Activated T-cell treated with anti-CD3 and anti-CD28 coated beads, Interleukin-2, amount 50 U/mL, for 4 hours (primary cell): ENCODE results near the gene PNKD. TPM values are rescaled to one million over a fixed set of nuclear protein-coding genes. Genes with fewer than 3 reads are reported as not detected.

Experiments
- ATAC-seq, 2 donors: fragments of 200-7000 bp; cut with Tn5 transposase; one replicate each; pipeline ENCODE4 v1.10.0; 2021
- DNase-seq: peaks from one replicate; pipeline ENCODE4 v3.0.0-alpha.2; 2020
- H3K27me3 Mint-ChIP-seq: one replicate; pipeline ENCODE4 v1.8.0; 2021; ENCODE audit warnings: low read depth, mixed read lengths
- H3K36me3 Mint-ChIP-seq: one replicate; pipeline ENCODE4 v1.8.0; 2022; ENCODE audit warnings: mixed read lengths; ENCODE audit not compliant: insufficient read depth
- H3K4me1 Mint-ChIP-seq: one replicate; pipeline ENCODE4 v1.8.0; 2021; ENCODE audit warnings: low read depth, mixed read lengths
- H3K4me3 Mint-ChIP-seq: one replicate; pipeline ENCODE4 v1.8.0; 2021; ENCODE audit warnings: mild to moderate bottlenecking, moderate library complexity, mixed read lengths
- H3K9me3 Mint-ChIP-seq: one replicate; pipeline ENCODE4 v1.8.0; 2021; ENCODE audit warnings: mixed read lengths
- total RNA-seq, 3 donors: library from RNA; stranded (reverse); gene quantifications; one replicate each; pipeline ENCODE4 v1.2.1, GENCODE V29; 2021

The PNKD gene, protein sequence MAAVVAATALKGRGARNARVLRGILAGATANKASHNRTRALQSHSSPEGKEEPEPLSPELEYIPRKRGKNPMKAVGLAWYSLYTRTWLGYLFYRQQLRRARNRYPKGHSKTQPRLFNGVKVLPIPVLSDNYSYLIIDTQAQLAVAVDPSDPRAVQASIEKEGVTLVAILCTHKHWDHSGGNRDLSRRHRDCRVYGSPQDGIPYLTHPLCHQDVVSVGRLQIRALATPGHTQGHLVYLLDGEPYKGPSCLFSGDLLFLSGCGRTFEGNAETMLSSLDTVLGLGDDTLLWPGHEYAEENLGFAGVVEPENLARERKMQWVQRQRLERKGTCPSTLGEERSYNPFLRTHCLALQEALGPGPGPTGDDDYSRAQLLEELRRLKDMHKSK
- total RNA-seq, result 10 to 100 TPM; 14.7 to 19.1 (median 17.8) TPM

DNA sequence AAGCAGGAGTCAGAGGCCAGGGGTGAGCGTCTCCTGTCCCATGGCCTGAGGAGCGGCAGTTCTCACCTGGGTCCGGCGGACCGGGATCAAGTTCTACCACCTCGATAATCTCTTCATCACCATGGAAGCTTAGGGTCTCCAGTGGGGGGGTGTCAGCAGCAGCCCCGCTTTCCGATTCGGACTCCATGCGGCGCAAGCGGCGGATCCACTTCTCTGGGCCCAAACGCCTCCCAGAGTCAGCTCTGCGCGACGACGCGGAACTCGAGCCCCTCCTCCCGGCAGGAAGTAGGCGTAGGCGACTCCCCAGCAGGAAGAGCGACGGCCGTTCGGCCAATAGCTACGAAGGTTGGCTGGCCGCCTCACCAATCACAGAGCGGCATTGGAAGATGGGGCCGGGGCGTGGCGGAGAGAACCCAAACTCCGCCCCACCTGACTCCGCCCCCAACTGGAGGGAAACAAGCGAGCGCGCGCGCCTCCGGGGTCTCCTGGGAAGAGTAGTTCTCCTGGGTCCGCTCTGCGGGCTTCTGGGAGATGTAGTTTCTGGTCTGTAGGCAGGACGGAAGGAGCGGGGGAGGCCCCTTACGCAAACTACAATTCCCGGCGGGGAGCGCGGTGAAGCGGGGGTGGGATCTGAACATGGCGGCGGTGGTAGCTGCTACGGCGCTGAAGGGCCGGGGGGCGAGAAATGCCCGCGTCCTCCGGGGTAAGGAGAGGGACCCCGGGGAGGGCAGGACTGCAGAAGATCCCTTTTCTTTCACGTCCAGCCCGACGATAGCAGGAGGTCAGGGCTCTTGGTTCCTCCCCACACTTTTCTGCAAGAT, at the start of gene PNKD, which contains the start of gene AAMP:
Gene PNKD (plus strand): TSS at position 620 of the 821 bp plus-strand sequence. CDS start 17 bp downstream, at position 637.
Gene AAMP (minus strand): TSS at position 238 of the 821 bp plus-strand sequence. CDS start 51 bp downstream, at position 187.
- peaks cover 34% of the 10 kb centered on the region for H3K36me3 Mint-ChIP-seq
- H3K4me1 Mint-ChIP-seq, result peaks cover 44% of the 10 kb centered on the region
- DNase-seq, result peak; percentile 100

DNA sequence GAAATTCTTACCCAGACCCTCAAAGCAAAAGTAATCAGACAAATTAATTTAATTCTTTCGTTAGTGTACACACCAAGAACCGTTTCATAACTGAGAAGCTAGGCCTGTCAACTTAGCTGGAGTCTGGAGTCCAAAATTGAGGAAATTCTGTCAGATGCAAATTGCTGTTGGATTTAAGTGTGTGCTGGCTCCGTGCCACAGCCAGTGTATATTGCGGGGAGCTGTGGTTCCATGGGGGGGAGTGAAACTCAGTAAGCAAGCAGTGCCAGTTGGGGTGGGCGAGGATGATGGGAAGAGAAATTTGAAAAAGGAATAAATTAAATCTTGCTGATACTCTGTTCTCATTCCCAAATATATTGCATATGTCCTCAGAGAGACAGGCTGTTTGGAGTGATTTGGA, 49.3 kb upstream of the PNKD start:
- ATAC-seq (no peak), DNase-seq (no peak)
- Mint-ChIP-seq H3K36me3 (peaks cover 42% of the 10 kb centered on the region), H3K4me3 (peak overlapping the region; percentile 97), H3K4me1 (peaks cover 74% of the 10 kb centered on the region), H3K9me3 (no peaks in the 10 kb centered on the region), H3K27me3 (no peaks in the 10 kb centered on the region)

More for the DNA sequence above, at the start of gene PNKD, which contains the start of gene AAMP:
- ATAC-seq, result peak; percentile 91 to 93
- Mint-ChIP-seq H3K27me3 (no peaks in the 10 kb centered on the region), H3K4me3 (peak within 1 kb of the TSS; percentile 97), H3K9me3 (no peaks in the 10 kb centered on the region)

DNA sequence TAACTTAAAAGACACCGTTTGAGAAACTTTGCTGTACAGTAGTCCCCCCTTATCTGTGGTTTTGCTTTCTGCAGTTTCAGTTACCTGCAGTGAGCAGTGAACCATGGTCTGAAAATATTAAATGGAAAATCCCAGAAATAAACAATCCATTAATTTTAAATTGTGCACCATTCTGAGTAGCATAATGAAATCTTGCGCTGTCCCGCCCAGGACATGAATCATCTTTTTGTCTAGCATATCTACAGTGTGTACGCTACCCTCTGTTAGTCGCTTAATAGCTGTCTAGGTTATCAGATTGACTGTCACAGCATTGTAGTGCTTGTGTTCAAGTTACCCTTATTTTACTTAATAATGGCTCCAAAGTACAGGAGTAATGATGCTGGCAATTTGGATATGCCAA, 47.3 kb upstream of the PNKD start:
- no peak for DNase-seq
- peak; percentile 59 to 65 for ATAC-seq
- H3K4me3 Mint-ChIP-seq, result peak overlapping the region; percentile 57
- H3K9me3 Mint-ChIP-seq, result no peaks in the 10 kb centered on the region
- peaks cover 85% of the 10 kb centered on the region for H3K4me1 Mint-ChIP-seq
- peaks cover 50% of the 10 kb centered on the region for H3K36me3 Mint-ChIP-seq
- H3K27me3 Mint-ChIP-seq, result no peaks in the 10 kb centered on the region

GRCh38 chr2:218224186-218224585, 46.1 kb upstream of the PNKD start:
- no peaks in the 10 kb centered on the region for H3K9me3 Mint-ChIP-seq
- ATAC-seq (no peak), DNase-seq (no peak)
- H3K27me3 Mint-ChIP-seq, result no peaks in the 10 kb centered on the region
- H3K36me3 Mint-ChIP-seq, result peaks cover 55% of the 10 kb centered on the region
- peak overlapping the region; percentile 45 for H3K4me3 Mint-ChIP-seq
- H3K4me1 Mint-ChIP-seq, result peaks cover 91% of the 10 kb centered on the region

DNA sequence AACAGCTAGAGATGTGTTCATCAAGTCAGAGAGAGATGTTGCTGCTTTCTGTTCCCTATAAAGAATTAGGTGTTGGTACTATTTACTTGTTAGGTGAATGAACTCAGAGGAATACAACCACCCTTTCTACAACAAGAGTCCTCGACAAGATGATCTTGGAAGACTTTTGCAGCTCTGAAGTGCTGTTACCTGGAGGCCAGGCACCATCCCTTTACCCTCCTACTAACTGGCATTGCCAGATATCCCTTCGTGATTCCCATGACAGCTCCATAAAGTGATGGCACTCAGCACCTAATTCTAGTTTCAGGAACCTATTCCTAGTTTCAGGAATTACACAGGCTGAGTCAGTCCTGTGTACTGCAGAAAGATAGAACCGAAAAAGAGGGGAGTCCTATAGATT, 43.4 kb upstream of the PNKD start:
- Mint-ChIP-seq H3K27me3 (no peaks in the 10 kb centered on the region), H3K4me3 (no peak overlapping the region), H3K9me3 (no peaks in the 10 kb centered on the region), H3K36me3 (peaks cover 54% of the 10 kb centered on the region), H3K4me1 (peaks cover 89% of the 10 kb centered on the region)
- ATAC-seq (no peak), DNase-seq (no peak)

DNA sequence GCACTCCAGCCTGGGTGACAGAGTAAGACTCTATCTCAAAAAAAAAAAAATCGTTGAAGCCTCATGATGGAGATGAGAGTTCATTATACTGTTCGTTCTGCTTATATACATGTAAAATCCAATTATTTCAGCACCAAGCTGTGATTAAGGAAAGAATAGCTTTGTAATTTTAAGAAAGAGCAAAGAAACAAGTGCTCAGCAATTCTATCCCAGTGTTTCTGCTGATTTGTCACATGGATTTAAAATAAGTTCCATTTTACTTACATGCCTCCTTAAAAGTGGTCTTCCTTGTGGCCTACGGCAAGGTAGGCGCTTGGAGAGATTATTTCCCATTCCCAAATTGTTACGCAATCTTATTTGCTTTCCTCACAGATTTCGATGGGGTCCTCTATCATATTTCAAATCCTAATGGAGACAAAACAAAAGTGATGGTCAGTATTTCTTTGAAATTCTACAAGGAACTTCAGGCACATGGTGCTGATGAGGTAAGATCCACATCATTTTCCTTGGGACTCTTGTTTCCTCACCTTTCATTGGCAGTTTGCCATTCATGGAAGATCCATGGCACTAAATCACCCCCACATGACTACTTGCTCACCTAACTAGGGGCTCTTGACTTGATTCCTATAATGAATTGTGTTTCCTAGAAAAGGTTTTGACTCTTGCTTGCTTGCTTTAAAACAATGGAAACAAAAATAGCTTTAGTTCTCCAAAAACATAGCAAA, 41.8 kb upstream of the PNKD start:
- H3K36me3 Mint-ChIP-seq, result peaks cover 63% of the 10 kb centered on the region
- H3K4me3 Mint-ChIP-seq, result no peak overlapping the region
- ATAC-seq (no peak), DNase-seq (no peak)
- no peaks in the 10 kb centered on the region for H3K9me3 Mint-ChIP-seq
- peaks cover 81% of the 10 kb centered on the region for H3K4me1 Mint-ChIP-seq
- H3K27me3 Mint-ChIP-seq, result no peaks in the 10 kb centered on the region

DNA sequence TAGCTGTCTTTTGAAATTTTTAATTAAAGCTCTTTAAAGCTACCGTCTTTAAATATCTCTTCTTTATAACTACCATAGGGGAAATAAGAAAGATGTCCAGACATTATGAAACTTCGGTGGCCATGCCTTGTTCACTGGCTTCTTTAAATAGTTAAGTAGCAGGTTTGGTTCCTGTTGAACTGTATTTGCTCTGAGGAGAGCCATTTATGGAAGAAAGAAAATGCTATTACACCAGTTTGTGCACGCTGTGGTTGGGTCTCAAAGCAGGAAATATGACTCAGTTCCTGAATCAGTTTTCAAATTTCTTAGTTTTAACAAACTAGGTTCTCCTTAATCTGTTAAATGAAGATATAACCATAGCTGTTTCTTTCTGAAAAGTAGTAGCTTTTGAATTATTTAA, 41.1 kb upstream of the PNKD start:
- Mint-ChIP-seq H3K4me3 (peak overlapping the region; percentile 37), H3K4me1 (peaks cover 78% of the 10 kb centered on the region), H3K27me3 (no peaks in the 10 kb centered on the region), H3K9me3 (no peaks in the 10 kb centered on the region), H3K36me3 (peaks cover 62% of the 10 kb centered on the region)
- DNase-seq (peak; percentile 20), ATAC-seq (peak; percentile 82 to 85)

- peak overlapping the region; percentile 13 for H3K4me3 Mint-ChIP-seq
- H3K36me3 Mint-ChIP-seq, result peaks cover 62% of the 10 kb centered on the region
- DNase-seq (no peak), ATAC-seq (no peak)
- no peaks in the 10 kb centered on the region for H3K9me3 Mint-ChIP-seq
- no peaks in the 10 kb centered on the region for H3K27me3 Mint-ChIP-seq
- H3K4me1 Mint-ChIP-seq, result peaks cover 77% of the 10 kb centered on the region
Observed at GRCh38 chr2:218229851-218230250, 40.5 kb upstream of the PNKD start.

GRCh38 chr2:218230882-218231281, 39.4 kb upstream of the PNKD start:
- no peaks in the 10 kb centered on the region for H3K9me3 Mint-ChIP-seq
- H3K27me3 Mint-ChIP-seq, result no peaks in the 10 kb centered on the region
- ATAC-seq (peak; percentile 67 to 74), DNase-seq (no peak)
- H3K36me3 Mint-ChIP-seq, result peaks cover 59% of the 10 kb centered on the region
- peak overlapping the region; percentile 9 for H3K4me3 Mint-ChIP-seq
- peaks cover 66% of the 10 kb centered on the region for H3K4me1 Mint-ChIP-seq

- DNase-seq, result no peak
- no peaks in the 10 kb centered on the region for H3K9me3 Mint-ChIP-seq
- peaks cover 44% of the 10 kb centered on the region for H3K4me1 Mint-ChIP-seq
- ATAC-seq, result no peak
- H3K36me3 Mint-ChIP-seq, result peaks cover 56% of the 10 kb centered on the region
- no peaks in the 10 kb centered on the region for H3K27me3 Mint-ChIP-seq
- no peak overlapping the region for H3K4me3 Mint-ChIP-seq
Observed at GRCh38 chr2:218233543-218233942, 36.8 kb upstream of the PNKD start.

- peaks cover 38% of the 10 kb centered on the region for H3K4me1 Mint-ChIP-seq
- no peaks in the 10 kb centered on the region for H3K27me3 Mint-ChIP-seq
- H3K36me3 Mint-ChIP-seq, result peaks cover 55% of the 10 kb centered on the region
- no peaks in the 10 kb centered on the region for H3K9me3 Mint-ChIP-seq
- H3K4me3 Mint-ChIP-seq, result no peak overlapping the region
- ATAC-seq, result no peak
- DNase-seq, result no peak
Observed at GRCh38 chr2:218234521-218234920, 35.8 kb upstream of the PNKD start.

DNA sequence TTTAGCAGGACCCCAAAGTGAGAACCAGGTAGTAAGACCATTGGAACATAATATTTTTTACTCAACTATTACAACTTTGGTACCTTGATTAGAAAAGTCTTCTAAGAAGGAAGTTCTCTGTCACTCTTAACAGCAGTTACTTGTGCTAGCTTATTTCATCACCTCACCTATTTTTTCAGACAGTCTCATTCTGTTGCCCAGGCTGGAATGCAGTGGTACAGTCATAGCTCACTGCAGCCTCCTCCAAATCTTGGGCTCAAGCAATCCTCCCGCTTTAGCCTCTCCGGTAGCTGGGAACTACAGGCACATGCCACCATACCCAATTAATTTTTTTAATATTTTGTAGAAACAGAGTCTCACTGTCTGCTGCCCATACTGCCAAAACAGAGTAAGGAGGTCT, 35.3 kb upstream of the PNKD start:
- Mint-ChIP-seq H3K36me3 (peaks cover 55% of the 10 kb centered on the region), H3K4me3 (no peak overlapping the region), H3K4me1 (peaks cover 35% of the 10 kb centered on the region), H3K9me3 (no peaks in the 10 kb centered on the region), H3K27me3 (no peaks in the 10 kb centered on the region)
- DNase-seq (no peak), ATAC-seq (no peak)

- no peaks in the 10 kb centered on the region for H3K27me3 Mint-ChIP-seq
- ATAC-seq, result no peak
- H3K9me3 Mint-ChIP-seq, result no peaks in the 10 kb centered on the region
- H3K4me3 Mint-ChIP-seq, result no peak overlapping the region
- peaks cover 50% of the 10 kb centered on the region for H3K36me3 Mint-ChIP-seq
- no peak for DNase-seq
- H3K4me1 Mint-ChIP-seq, result peaks cover 27% of the 10 kb centered on the region
Observed at GRCh38 chr2:218236829-218237228, 33.5 kb upstream of the PNKD start.

DNA sequence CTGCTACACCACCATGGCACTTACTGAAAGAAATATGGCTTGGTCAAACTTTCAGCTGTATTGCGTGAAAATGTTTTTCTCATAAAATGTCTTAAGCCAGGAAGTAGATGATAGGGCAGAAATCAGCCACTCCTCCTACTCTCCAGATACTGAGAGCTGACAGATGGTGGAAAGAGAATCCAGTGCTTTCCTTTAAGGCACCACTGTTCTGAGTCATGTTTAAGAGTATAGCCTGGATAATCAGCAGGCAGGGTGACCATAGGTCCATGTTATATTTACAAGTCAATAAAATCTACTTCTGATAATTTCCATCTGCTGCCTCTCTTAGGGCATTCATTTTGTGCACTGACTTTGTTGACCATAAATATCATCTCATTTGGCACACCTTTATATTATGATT, 31.4 kb upstream of the PNKD start:
- DNase-seq (no peak), ATAC-seq (no peak)
- Mint-ChIP-seq H3K27me3 (no peaks in the 10 kb centered on the region), H3K4me1 (peaks cover 23% of the 10 kb centered on the region), H3K9me3 (no peaks in the 10 kb centered on the region), H3K4me3 (no peak overlapping the region), H3K36me3 (peaks cover 49% of the 10 kb centered on the region)
